Chondrocyte (in vitro differentiated cells): ENCODE data around the gene HOXC12. TPM values are rescaled to one million over a fixed set of nuclear protein-coding genes. Genes with fewer than 3 reads are reported as not detected.

Source experiments
- DNase-seq: peaks from one replicate; pipeline ENCODE4 v3.0.0; 2021; ENCODE audit warnings: mixed read lengths, low spot score
- H3K27ac Mint-ChIP-seq: one replicate; pipeline ENCODE4 v1.8.0; 2021; ENCODE audit warnings: mild to moderate bottlenecking, moderate library complexity, mixed read lengths; ENCODE audit not compliant: unreplicated experiment
- H3K27me3 Mint-ChIP-seq: 2 replicates; pipeline ENCODE4 v1.8.0; 2021; ENCODE audit warnings: low read depth, mixed read lengths
- H3K36me3 Mint-ChIP-seq: 2 replicates; pipeline ENCODE4 v1.8.0; 2021; ENCODE audit warnings: low read depth, mixed read lengths
- H3K4me1 Mint-ChIP-seq: 2 replicates; pipeline ENCODE4 v1.8.0; 2021; ENCODE audit warnings: low read depth, mild to moderate bottlenecking, mixed read lengths
- H3K4me3 Mint-ChIP-seq: one replicate; pipeline ENCODE4 v1.8.0; 2021; ENCODE audit warnings: mild to moderate bottlenecking, moderate library complexity, mixed read lengths; ENCODE audit not compliant: unreplicated experiment
- H3K9me3 Mint-ChIP-seq: 2 replicates; pipeline ENCODE4 v1.8.0; 2021; ENCODE audit warnings: low read depth, mixed read lengths
- total RNA-seq: library from RNA; stranded (reverse); gene quantifications from 3 replicates; pipeline ENCODE4 v1.2.1, GENCODE V29; 2021
- TF ChIP-seq, protein P1 (sequence below): fragments of 200-600 bp; sonication (generic); IDR thresholded peaks from 2 replicates; pipeline ENCODE4 v1.5.0; 2021; ENCODE audit warnings: antibody characterized with exemption, mild to moderate bottlenecking, moderate library complexity

HOXC12 gene
- total RNA-seq, 1 donor from 2014 or later: not detected

DNA sequence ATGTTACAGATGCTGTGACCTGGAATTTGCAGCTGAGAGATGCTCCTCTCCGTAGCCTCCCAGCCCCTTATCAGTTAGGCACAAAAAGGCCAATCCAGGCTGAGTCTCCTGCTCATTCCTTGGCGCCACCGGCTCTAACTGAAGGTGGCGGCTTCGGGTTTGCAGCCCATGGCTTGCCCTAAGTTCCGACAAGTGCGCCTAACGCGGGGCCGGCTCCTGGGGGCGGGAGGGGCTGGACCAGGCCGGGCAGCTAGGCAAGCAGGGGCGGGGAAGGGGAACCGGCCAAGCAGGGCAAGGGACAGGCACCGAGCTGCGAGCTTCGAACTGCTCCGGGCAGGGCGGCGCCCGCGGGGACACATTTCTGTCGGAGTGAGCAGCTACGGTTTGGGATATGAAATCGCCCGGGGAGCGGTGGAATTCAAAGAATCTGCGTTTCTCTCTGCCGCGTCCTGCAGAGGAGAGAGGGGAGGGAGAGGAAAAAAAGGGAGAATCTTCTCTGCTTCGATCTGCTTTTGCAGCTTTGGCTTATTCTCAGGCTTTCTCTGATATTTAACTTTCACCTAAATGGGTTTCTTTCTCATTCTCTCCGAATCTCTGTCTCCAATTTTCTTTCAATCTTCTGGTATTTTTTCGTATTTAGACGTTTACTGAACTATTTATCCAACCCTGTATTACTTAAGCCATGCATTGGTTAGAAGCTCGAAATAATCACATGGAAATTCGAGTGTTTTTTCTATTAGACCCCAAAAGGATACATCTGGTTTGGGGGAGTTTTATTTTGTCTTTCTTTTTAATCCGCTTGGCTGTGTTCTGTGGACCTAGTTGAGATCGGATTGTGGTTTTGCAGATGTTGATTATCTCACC lies 1.6 kb upstream of the HOXC12 start:
- H3K4me3 Mint-ChIP-seq: no peak overlapping the region
- TF ChIP-seq, protein P1, sequence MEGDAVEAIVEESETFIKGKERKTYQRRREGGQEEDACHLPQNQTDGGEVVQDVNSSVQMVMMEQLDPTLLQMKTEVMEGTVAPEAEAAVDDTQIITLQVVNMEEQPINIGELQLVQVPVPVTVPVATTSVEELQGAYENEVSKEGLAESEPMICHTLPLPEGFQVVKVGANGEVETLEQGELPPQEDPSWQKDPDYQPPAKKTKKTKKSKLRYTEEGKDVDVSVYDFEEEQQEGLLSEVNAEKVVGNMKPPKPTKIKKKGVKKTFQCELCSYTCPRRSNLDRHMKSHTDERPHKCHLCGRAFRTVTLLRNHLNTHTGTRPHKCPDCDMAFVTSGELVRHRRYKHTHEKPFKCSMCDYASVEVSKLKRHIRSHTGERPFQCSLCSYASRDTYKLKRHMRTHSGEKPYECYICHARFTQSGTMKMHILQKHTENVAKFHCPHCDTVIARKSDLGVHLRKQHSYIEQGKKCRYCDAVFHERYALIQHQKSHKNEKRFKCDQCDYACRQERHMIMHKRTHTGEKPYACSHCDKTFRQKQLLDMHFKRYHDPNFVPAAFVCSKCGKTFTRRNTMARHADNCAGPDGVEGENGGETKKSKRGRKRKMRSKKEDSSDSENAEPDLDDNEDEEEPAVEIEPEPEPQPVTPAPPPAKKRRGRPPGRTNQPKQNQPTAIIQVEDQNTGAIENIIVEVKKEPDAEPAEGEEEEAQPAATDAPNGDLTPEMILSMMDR: no peak
- H3K4me1 Mint-ChIP-seq: peaks cover 8% of the 10 kb centered on the region
- DNase-seq: no peak
- H3K27ac Mint-ChIP-seq: no peak overlapping the region
- H3K9me3 Mint-ChIP-seq: no peaks in the 10 kb centered on the region
- H3K36me3 Mint-ChIP-seq: peaks cover 4% of the 10 kb centered on the region
- peaks cover 84% of the 10 kb centered on the region for H3K27me3 Mint-ChIP-seq

GRCh38 chr12:53953831-53954693 lies 641 bp upstream of the HOXC12 start:
- DNase-seq: no peak
- Mint-ChIP-seq H3K4me3 (no peak overlapping the region), H3K36me3 (peaks cover 8% of the 10 kb centered on the region), H3K27me3 (peaks cover 83% of the 10 kb centered on the region), H3K27ac (no peak overlapping the region), H3K9me3 (no peaks in the 10 kb centered on the region), H3K4me1 (peaks cover 8% of the 10 kb centered on the region)
- TF ChIP-seq, protein P1: no peak

GRCh38 chr12:53955036-53955775 lies 503 bp downstream of the HOXC12 start:
- H3K36me3 Mint-ChIP-seq: peaks cover 13% of the 10 kb centered on the region
- peaks cover 8% of the 10 kb centered on the region for H3K4me1 Mint-ChIP-seq
- H3K27me3 Mint-ChIP-seq: peaks cover 84% of the 10 kb centered on the region
- no peaks in the 10 kb centered on the region for H3K9me3 Mint-ChIP-seq
- no peak for DNase-seq
- TF ChIP-seq, protein P1: no peak
- H3K27ac Mint-ChIP-seq: no peak overlapping the region
- H3K4me3 Mint-ChIP-seq: no peak overlapping the region

DNA sequence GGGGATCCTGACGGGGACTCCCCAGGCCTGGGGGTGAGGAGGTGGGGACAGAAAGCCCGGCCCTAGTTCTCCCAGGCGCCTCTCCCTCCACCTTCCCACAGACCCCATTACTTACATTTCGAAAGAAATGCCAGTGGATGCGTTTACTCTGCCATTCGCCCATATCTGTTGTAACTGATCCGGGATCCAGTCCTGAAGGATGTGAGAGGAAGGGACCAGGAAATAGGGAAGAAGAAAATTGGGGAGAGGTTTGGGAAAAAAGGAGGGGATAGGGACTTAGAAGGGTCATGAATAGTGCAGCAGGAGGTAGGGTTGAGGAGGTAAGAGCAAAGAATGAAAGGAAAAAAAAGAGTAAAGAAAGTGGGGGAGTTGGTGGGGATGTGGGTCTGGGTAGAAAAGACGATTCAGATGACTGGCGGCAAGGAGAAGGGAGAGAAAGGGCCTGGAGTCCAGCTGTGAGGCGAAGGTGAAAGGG lies 1.1 kb downstream of the HOXC12 start:
- Mint-ChIP-seq H3K4me3 (no peak overlapping the region), H3K4me1 (peaks cover 8% of the 10 kb centered on the region), H3K27ac (no peak overlapping the region), H3K27me3 (peaks cover 83% of the 10 kb centered on the region), H3K36me3 (peaks cover 17% of the 10 kb centered on the region), H3K9me3 (no peaks in the 10 kb centered on the region)
- TF ChIP-seq, protein P1: no peak
- no peak for DNase-seq
